Glomerular endothelial cell (primary cell): ENCODE measurements around the gene SLC10A7. TPM values are rescaled to one million over a fixed set of nuclear protein-coding genes. Genes with fewer than 3 reads are reported as not detected.

Source experiments
- DNase-seq: peaks from one replicate; pipeline ENCODE4 v3.0.0-alpha.2; 2011; ENCODE audit warnings: low read depth, low spot score; ENCODE audit errors: extremely low read depth
- total RNA-seq: library from RNA; depleted of rRNA; stranded (reverse); fragments of >200 nt; gene quantifications from 2 replicates; pipeline ENCODE4 v1.2.3, GENCODE V29; 2015

SLC10A7 gene
- total RNA-seq, 1 donor from 2014 or later, result 12.4 TPM

- no peak for DNase-seq
Observed at GRCh38 chr4:146498291-146498690, 23.4 kb downstream of the SLC10A7 start.

- DNase-seq, result no peak
Observed at GRCh38 chr4:146495269-146495668, 26.5 kb downstream of the SLC10A7 start.

GRCh38 chr4:146494143-146494542 lies 27.6 kb downstream of the SLC10A7 start:
- DNase-seq, result no peak

GRCh38 chr4:146490106-146490505 lies 31.6 kb downstream of the SLC10A7 start:
- no peak for DNase-seq

- peak; percentile 36 for DNase-seq
Observed at GRCh38 chr4:146488495-146489174, 33.1 kb downstream of the SLC10A7 start.

- DNase-seq, result no peak
Observed at GRCh38 chr4:146486565-146486964, 35.2 kb downstream of the SLC10A7 start.

- no peak for DNase-seq
Observed at GRCh38 chr4:146485968-146486367, 35.8 kb downstream of the SLC10A7 start.

GRCh38 chr4:146482788-146483187 lies 39.0 kb downstream of the SLC10A7 start:
- DNase-seq, result no peak

GRCh38 chr4:146481246-146481645 lies 40.5 kb downstream of the SLC10A7 start:
- DNase-seq, result no peak

GRCh38 chr4:146478009-146478408 lies 43.7 kb downstream of the SLC10A7 start:
- DNase-seq, result no peak

GRCh38 chr4:146477054-146477453 lies 44.7 kb downstream of the SLC10A7 start:
- peak; percentile 42 for DNase-seq

GRCh38 chr4:146472404-146472803 lies 49.3 kb downstream of the SLC10A7 start:
- no peak for DNase-seq

GRCh38 chr4:146470604-146471003 lies 51.1 kb downstream of the SLC10A7 start:
- no peak for DNase-seq

- no peak for DNase-seq
Observed at GRCh38 chr4:146469022-146469421, 52.7 kb downstream of the SLC10A7 start.

GRCh38 chr4:146465628-146466027 lies 56.1 kb downstream of the SLC10A7 start:
- DNase-seq, result no peak

GRCh38 chr4:146462251-146462650 lies 59.5 kb downstream of the SLC10A7 start:
- no peak for DNase-seq

GRCh38 chr4:146458594-146458993 lies 63.1 kb downstream of the SLC10A7 start:
- DNase-seq, result no peak

- no peak for DNase-seq
Observed at GRCh38 chr4:146456681-146457080, 65.1 kb downstream of the SLC10A7 start.

GRCh38 chr4:146453181-146453807 lies 68.4 kb downstream of the SLC10A7 start:
- no peak for DNase-seq

- no peak for DNase-seq
Observed at GRCh38 chr4:146450524-146450923, 71.2 kb downstream of the SLC10A7 start.

- DNase-seq, result no peak
Observed at GRCh38 chr4:146446555-146446954, 75.2 kb downstream of the SLC10A7 start.
